Thyroid gland (tissue), 4 donors: Measurements from ENCODE around the gene CTR9.

Experiments
- CTCF ChIP-seq, 6 experiments: fragments of 200-600 bp in 3 of 6; fragments of 450-650 bp in 3 of 6; sonication (generic) in 3 of 6; IDR thresholded peaks; one replicate each; pipeline ENCODE4 v1.5.1; 2016 to 2019; ENCODE audit warnings: antibody characterized with exemption in 6 of 6, mild to moderate bottlenecking in 2 of 6, inconsistent platforms in 1 of 6, moderate library complexity in 1 of 6
- POLR2A ChIP-seq, 2 donors: fragments of 450-650 bp; IDR thresholded peaks; one replicate each; pipeline ENCODE4 v1.6.1; 2017; ENCODE audit warnings: antibody characterized with exemption in 2 of 2, mild to moderate bottlenecking in 2 of 2, moderate library complexity in 1 of 2

GRCh38 chr11:10829139-10829538 lies 78.1 kb downstream of the CTR9 start:
- TF ChIP-seq CTCF (IDR thresholded peaks at IDR 0.05) = no peak
- no peak for TF ChIP-seq POLR2A (IDR thresholded peaks at IDR 0.05)
